ENCODE measurements around the gene SEC31B. TPM values are rescaled to one million over a fixed set of nuclear protein-coding genes. Genes with fewer than 3 reads are reported as not detected.

Gene SEC31B
- total RNA-seq, 1 donor from 2014 or later, result 8.8 TPM

DNA sequence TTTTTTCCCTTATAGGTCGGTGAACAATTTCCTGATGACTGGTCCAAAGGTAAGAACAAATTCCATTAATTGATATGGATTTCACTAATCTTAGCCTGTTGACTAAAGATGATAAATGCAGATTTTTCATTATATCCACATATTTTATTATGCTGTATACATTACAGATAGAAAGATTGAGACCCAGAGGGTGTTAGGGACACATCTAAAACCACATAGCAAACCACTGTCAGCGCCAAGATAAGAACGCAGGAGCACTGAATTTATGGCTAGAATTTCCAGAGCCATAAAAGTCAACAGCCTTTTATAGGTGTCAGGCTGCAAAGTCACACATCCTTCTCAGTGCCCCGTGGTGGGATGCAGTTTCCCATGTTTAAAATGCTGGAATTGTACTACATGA lies 40.6 kb downstream of the SEC31B start:
- Histone ChIP-seq H3K79me2 (ENCODE audit: low read depth) (peaks cover 4% of the 10 kb centered on the region), H3K27me3 (peaks cover 88% of the 10 kb centered on the region), H3K4me1 (peaks cover 19% of the 10 kb centered on the region), H3K27ac (no peak overlapping the region), H3K9ac (no peak overlapping the region), H3F3A (ENCODE audit: low read depth) (peaks cover 15% of the 10 kb centered on the region), H3K36me3 (no peaks in the 10 kb centered on the region), H3K4me2 (no peak overlapping the region), H3K4me3 (no peak overlapping the region), H3K9me3 (ENCODE audit: low read depth) (no peaks in the 10 kb centered on the region), H2AFZ (replicated peaks) (no peak overlapping the region), H4K20me1 (ENCODE audit: low read depth) (no peaks in the 10 kb centered on the region)
- Mint-ChIP-seq H3K4me3 (no peak overlapping the region), H3K27ac (no peak overlapping the region), H3K9me3 (no peaks in the 10 kb centered on the region), H3K4me1 (peaks cover 25% of the 10 kb centered on the region), H3K36me3 (peaks cover 19% of the 10 kb centered on the region), H3K27me3 (ENCODE audit: insufficient read depth, low read depth) (peaks cover 16% of the 10 kb centered on the region)
- TF ChIP-seq EZH2phosphoT487 (IDR thresholded peaks at IDR 0.05) (no peak), EZH2 (IDR thresholded peaks at IDR 0.05) (no peak), CTCF (IDR thresholded peaks at IDR 0.05) (no peak)
- DNase-seq (ENCODE audit: low spot score), result no peak

GRCh38 chr10:100477970-100478369 lies 41.7 kb downstream of the SEC31B start:
- TF ChIP-seq CTCF (IDR thresholded peaks at IDR 0.05), result no peak
- TF ChIP-seq EZH2 (IDR thresholded peaks at IDR 0.05), result no peak
- no peak for TF ChIP-seq EZH2phosphoT487 (IDR thresholded peaks at IDR 0.05)
- Mint-ChIP-seq H3K27ac (no peak overlapping the region), H3K36me3 (peaks cover 16% of the 10 kb centered on the region), H3K9me3 (no peaks in the 10 kb centered on the region), H3K27me3 (ENCODE audit: insufficient read depth, low read depth) (peaks cover 13% of the 10 kb centered on the region), H3K4me3 (no peak overlapping the region), H3K4me1 (peaks cover 14% of the 10 kb centered on the region)
- no peak overlapping the region for H3K4me3 ChIP-seq
- H2AFZ ChIP-seq (replicated peaks), result no peak overlapping the region
- no peaks in the 10 kb centered on the region for H3K9me3 ChIP-seq (ENCODE audit: low read depth)
- H3F3A ChIP-seq (ENCODE audit: low read depth), result peaks cover 8% of the 10 kb centered on the region
- peaks cover 88% of the 10 kb centered on the region for H3K27me3 ChIP-seq
- no peaks in the 10 kb centered on the region for H4K20me1 ChIP-seq (ENCODE audit: low read depth)
- no peaks in the 10 kb centered on the region for H3K79me2 ChIP-seq (ENCODE audit: low read depth)
- H3K27ac ChIP-seq, result no peak overlapping the region
- peaks cover 9% of the 10 kb centered on the region for H3K4me1 ChIP-seq
- no peaks in the 10 kb centered on the region for H3K36me3 ChIP-seq
- no peak for DNase-seq (ENCODE audit: low spot score)
- no peak overlapping the region for H3K9ac ChIP-seq
- H3K4me2 ChIP-seq, result no peak overlapping the region

GRCh38 chr10:100470367-100470766 lies 49.3 kb downstream of the SEC31B start:
- Histone ChIP-seq H3K9ac (no peak overlapping the region), H3K27me3 (peaks cover 83% of the 10 kb centered on the region), H3F3A (ENCODE audit: low read depth) (peaks cover 11% of the 10 kb centered on the region), H3K4me3 (no peak overlapping the region), H3K9me3 (ENCODE audit: low read depth) (no peaks in the 10 kb centered on the region), H4K20me1 (ENCODE audit: low read depth) (no peaks in the 10 kb centered on the region), H3K4me1 (peaks cover 41% of the 10 kb centered on the region), H3K79me2 (ENCODE audit: low read depth) (no peaks in the 10 kb centered on the region), H2AFZ (replicated peaks) (no peak overlapping the region), H3K36me3 (no peaks in the 10 kb centered on the region), H3K27ac (no peak overlapping the region), H3K4me2 (no peak overlapping the region)
- H3K4me3 Mint-ChIP-seq, result no peak overlapping the region
- H3K4me1 Mint-ChIP-seq, result peaks cover 45% of the 10 kb centered on the region
- no peak overlapping the region for H3K27ac Mint-ChIP-seq
- H3K36me3 Mint-ChIP-seq, result peaks cover 16% of the 10 kb centered on the region
- H3K9me3 Mint-ChIP-seq, result no peaks in the 10 kb centered on the region
- no peak for DNase-seq (ENCODE audit: low spot score)
- TF ChIP-seq EZH2phosphoT487 (IDR thresholded peaks at IDR 0.05) (no peak), CTCF (IDR thresholded peaks at IDR 0.05) (no peak), EZH2 (IDR thresholded peaks at IDR 0.05) (no peak)
- peaks cover 5% of the 10 kb centered on the region for H3K27me3 Mint-ChIP-seq (ENCODE audit: insufficient read depth, low read depth)

All from neural progenitor cell (in vitro differentiated cells).